ENCODE data around the gene ZNRF3.

The ZNRF3 gene

GRCh38 chr22:29071261-29072045 lies 188.1 kb downstream of the ZNRF3 start:
- Histone ChIP-seq H3K27ac (no peak overlapping the region), H3K9me3 (ENCODE audit: severe bottlenecking) (peaks cover 2% of the 10 kb centered on the region), H3K27me3 (ENCODE audit: insufficient read depth, low read depth, severe bottlenecking) (no peaks in the 10 kb centered on the region), H3K4me3 (ENCODE audit: low read depth, low read length) (no peak overlapping the region), H3K36me3 (no peaks in the 10 kb centered on the region)
- no peak for TF ChIP-seq CTCF (IDR thresholded peaks at IDR 0.05; ENCODE audit: low read depth, low read length)
- no peak for DNase-seq

GRCh38 chr22:29072193-29072978 lies 189.0 kb downstream of the ZNRF3 start:
- H3K27ac ChIP-seq: no peak overlapping the region
- peak overlapping the region; percentile 25 for H3K4me3 ChIP-seq (ENCODE audit: low read depth, low read length)
- DNase-seq: peak; percentile 89
- H3K9me3 ChIP-seq (ENCODE audit: severe bottlenecking): peaks cover 2% of the 10 kb centered on the region
- H3K27me3 ChIP-seq (ENCODE audit: insufficient read depth, low read depth, severe bottlenecking): no peaks in the 10 kb centered on the region
- no peak for TF ChIP-seq CTCF (IDR thresholded peaks at IDR 0.05; ENCODE audit: low read depth, low read length)
- no peaks in the 10 kb centered on the region for H3K36me3 ChIP-seq

- H3K36me3 ChIP-seq: no peaks in the 10 kb centered on the region
- H3K27me3 ChIP-seq (ENCODE audit: insufficient read depth, low read depth, severe bottlenecking): no peaks in the 10 kb centered on the region
- peaks cover 2% of the 10 kb centered on the region for H3K9me3 ChIP-seq (ENCODE audit: severe bottlenecking)
- H3K27ac ChIP-seq: no peak within 1 kb of the TSS
- H3K4me3 ChIP-seq (ENCODE audit: low read depth, low read length): peak within 1 kb of the TSS; percentile 53
- TF ChIP-seq CTCF (IDR thresholded peaks at IDR 0.05; ENCODE audit: low read depth, low read length): no peak
- no peak for DNase-seq
Observed at GRCh38 chr22:29072979-29073617, 189.7 kb downstream of the ZNRF3 start, which contains the start of gene KREMEN1. Gene KREMEN1, plus strand, starts transcription at chr22:29073035. Its CDS starts 96 bp downstream, at chr22:29073131.

GRCh38 chr22:29073618-29074275 lies 190.4 kb downstream of the ZNRF3 start:
- Histone ChIP-seq H3K27ac (no peak overlapping the region), H3K36me3 (no peaks in the 10 kb centered on the region), H3K27me3 (ENCODE audit: insufficient read depth, low read depth, severe bottlenecking) (no peaks in the 10 kb centered on the region), H3K9me3 (ENCODE audit: severe bottlenecking) (peaks cover 2% of the 10 kb centered on the region), H3K4me3 (ENCODE audit: low read depth, low read length) (peak overlapping the region; percentile 53)
- no peak for DNase-seq
- no peak for TF ChIP-seq CTCF (IDR thresholded peaks at IDR 0.05; ENCODE audit: low read depth, low read length)

GRCh38 chr22:29074276-29074772 lies 191.0 kb downstream of the ZNRF3 start:
- peaks cover 2% of the 10 kb centered on the region for H3K9me3 ChIP-seq (ENCODE audit: severe bottlenecking)
- no peaks in the 10 kb centered on the region for H3K27me3 ChIP-seq (ENCODE audit: insufficient read depth, low read depth, severe bottlenecking)
- no peak for TF ChIP-seq CTCF (IDR thresholded peaks at IDR 0.05; ENCODE audit: low read depth, low read length)
- no peak overlapping the region for H3K27ac ChIP-seq
- no peaks in the 10 kb centered on the region for H3K36me3 ChIP-seq
- H3K4me3 ChIP-seq (ENCODE audit: low read depth, low read length): no peak overlapping the region
- no peak for DNase-seq
